Glomerular endothelial cell (primary cell): ENCODE data around the gene LNP1. TPM values are rescaled to one million over a fixed set of nuclear protein-coding genes. Genes with fewer than 3 reads are reported as not detected.

Experiments
- DNase-seq: peaks from one replicate; pipeline ENCODE4 v3.0.0-alpha.2; 2011; ENCODE audit warnings: low read depth, low spot score; ENCODE audit errors: extremely low read depth
- total RNA-seq: library from RNA; depleted of rRNA; stranded (reverse); fragments of >200 nt; gene quantifications from 2 replicates; pipeline ENCODE4 v1.2.3, GENCODE V29; 2015

Gene LNP1
- total RNA-seq, 1 donor from 2014 or later: 0.41 TPM

GRCh38 chr3:100396967-100397366 is 4.4 kb upstream of the LNP1 start:
- DNase-seq: no peak

- DNase-seq: no peak
These were observed 1.8 kb upstream of the LNP1 start for GRCh38 chr3:100399341-100400071.

DNA sequence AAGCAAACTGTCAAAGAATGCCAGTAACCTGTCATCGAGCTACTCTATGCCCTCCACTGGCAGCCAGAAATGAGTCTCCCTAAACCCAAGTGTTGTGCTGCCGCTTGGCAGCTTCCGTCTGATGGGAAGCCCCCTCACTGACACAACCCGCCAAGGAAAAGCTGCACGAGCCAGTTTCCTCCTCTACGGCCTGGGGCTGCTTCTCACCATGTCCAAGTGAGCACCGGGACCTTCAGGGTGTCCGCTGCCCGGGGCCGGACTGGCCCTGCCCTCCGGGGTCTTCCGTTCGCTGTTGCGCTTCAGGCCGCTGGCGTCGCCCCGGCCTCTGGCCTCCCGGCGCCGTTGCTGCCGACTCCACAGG is 940 bp upstream of the LNP1 start:
- DNase-seq: no peak

- no peak for DNase-seq
These were observed 319 bp downstream of the LNP1 start for GRCh38 chr3:100401674-100402041.

DNA sequence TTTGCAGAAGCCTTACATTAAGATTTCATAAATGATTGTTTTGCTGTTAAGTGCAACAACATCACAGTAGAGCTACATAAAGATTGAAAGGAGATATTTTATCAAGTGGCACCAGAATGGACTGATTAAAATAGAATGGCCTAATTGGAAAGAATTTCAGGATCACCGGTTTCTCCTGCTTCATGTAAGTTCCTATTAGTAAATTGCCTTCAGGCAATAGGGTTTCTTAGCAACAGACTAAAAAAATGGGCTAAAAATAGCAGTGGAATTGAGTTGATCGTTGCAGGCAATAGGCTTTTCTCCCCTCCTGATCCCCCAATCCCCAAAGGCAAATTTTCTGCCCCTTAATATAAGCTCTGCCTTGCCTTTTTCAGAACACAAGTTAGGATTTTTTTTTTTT is 917 bp downstream of the LNP1 start:
- DNase-seq: no peak

- DNase-seq: no peak
These were observed 1.6 kb downstream of the LNP1 start for GRCh38 chr3:100402891-100403290.

- no peak for DNase-seq
These were observed 2.3 kb downstream of the LNP1 start for GRCh38 chr3:100403362-100404249.

- DNase-seq: no peak
These were observed 2.9 kb downstream of the LNP1 start for GRCh38 chr3:100404250-100404548.

- no peak for DNase-seq
These were observed 5.8 kb downstream of the LNP1 start for GRCh38 chr3:100407164-100407563.

DNA sequence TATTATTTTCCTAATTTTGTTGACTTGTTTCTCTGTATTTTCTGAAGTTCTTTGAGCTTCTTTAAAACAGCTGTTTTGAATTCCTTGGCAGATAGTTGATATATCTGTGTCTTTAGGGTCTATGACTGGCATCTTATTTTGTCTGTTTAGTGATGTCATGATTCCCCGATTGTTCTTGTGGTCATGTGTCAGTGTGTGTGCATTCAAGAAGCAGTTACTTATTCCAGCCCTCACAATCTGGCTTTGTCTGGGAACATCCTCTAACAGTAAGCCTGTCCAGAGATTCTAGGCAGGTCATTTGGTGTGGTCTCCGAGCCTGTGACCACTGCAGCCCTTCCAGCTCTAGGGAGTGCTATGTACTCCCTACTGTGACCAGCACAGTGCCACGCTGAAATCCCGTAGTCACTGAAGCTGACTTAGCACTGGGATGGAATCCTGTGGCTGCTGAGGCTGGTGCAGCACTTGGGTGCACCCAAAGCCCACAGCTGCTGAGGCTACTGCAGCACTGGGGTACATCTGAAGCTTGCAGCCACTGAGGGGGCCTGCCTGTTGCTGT is 6.7 kb downstream of the LNP1 start:
- DNase-seq: no peak

DNA sequence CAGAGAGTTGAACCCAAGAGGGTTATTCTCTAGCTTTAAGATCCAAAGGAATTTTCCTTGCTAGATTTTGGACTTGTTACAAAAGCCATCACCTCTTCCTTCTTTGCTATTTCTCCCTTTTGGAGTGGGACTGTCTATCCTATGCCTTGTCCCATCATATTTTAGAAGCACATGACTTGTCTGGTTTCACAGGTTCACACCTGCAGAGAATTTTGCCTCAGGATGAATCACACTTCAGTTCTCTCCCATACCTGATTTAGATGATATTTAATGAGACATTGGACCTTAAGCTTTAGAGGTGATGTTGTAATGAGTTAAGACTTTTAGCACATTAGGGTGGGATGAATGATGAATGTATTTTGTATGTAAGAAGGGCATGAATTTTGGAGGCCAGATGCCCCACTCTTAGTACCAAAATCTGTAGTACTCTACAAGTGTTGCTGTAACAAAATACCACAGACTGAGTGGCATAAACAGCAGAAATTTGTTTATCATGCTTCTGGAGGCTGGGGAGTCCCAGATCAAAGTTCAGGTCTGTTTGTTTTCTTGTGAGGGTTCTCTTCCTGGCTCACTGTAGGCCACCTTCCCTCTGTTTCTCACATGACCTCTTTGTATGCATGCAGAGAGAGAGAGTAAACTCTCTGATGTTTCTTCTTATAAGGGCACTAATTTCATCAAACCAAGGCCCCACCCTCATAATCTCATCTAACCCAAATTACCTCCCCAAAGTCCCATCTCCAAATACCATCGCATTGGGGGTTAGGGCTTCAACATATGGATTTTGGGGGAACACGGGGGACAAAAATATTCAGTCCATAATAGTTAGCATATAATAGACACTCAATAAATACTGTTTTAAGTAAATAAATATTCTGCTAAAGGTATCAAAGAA is 10.0 kb downstream of the LNP1 start:
- no peak for DNase-seq

DNA sequence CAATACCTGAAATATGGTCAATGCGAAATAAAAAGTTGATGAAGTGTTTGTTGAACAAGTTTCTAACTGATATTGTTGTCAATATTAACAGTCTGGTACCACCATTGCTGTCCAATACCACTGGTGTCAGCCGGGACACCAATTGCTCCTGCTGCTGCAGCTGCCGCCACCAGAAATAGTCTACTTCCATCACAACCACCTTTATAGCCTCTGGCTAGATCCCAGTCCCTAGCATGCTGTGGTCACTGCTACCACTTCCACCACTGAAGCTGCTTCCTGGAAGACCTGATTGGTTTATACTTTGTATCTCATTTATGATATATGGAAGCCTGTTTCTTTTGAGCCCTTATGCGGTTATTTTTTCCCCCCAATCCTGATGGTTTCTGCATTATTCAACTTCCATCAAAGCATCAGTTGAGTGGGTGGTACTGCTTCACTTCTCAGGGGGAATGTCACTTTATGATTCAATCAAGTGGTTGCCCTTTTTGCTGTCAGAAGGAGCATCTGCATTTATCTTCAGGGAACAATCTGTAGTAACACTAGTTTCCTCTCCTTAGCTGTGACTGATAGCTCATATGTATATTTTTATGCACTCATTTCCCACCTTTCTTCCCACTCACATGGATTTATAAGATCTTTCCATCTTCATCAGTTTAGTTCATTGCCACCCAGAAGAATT is 11.7 kb downstream of the LNP1 start:
- no peak for DNase-seq

DNA sequence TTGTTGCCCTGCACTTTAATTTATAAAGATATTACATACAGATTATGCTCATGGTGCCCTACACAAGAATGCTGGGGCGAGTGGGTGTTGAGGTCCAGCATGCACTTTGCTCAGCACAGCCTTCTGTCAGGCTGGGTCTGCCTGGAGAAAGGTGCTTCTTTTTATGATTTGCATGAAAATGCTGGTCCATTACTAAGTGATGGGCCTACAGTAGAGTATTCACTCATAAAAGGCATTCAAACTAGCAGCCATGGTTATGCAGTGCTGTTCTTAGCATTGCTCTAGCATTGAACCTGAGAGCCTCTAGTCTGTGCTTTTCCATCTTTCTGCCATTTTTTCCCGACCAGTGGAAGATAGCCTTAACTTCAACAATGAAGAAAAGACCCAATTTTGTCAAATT is 12.3 kb downstream of the LNP1 start:
- DNase-seq: no peak

- no peak for DNase-seq
These were observed 14.8 kb downstream of the LNP1 start for GRCh38 chr3:100416176-100416575.

DNA sequence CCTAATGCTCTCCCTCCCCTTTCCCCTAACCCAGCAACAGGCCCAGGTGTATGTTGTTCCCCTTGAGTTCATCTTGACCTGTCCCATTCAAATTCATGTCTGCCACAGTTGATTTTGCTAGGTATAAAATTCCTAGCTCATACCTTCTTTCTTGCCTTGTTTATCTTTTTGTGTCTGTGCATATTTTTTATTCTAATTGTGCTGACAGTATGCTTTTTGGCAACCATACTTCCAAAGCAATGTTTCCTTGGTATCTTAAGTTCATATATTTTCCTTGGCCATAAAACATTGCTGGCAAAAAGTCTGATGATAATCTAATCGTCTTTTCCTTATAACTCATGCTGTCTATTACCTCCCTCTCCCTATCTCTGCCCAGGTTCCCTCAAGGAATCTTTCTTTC is 15.5 kb downstream of the LNP1 start:
- no peak for DNase-seq

GRCh38 chr3:100419406-100419805 is 18.1 kb downstream of the LNP1 start:
- DNase-seq: no peak

- no peak for DNase-seq
These were observed 19.5 kb downstream of the LNP1 start for GRCh38 chr3:100420885-100421284.

GRCh38 chr3:100423611-100424010 is 22.3 kb downstream of the LNP1 start:
- DNase-seq: no peak

DNA sequence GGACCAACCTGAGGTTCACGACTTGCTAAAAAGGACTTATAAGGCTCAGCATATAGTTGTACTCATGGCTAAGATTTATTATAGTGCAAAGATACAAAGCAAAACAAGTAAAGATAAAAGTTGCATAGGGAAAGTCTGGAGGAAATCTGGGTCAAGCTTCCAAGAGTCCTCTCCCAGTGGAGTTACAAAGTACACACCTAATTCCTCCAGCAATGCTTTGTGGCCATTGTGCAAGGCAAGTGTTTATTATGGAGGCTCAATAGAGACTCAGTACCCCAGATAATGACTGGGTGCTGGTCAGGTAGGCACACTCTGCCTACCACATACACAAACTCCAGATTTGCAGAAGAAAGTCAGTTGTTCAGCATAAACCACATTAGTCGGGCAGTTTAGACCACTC is 22.9 kb downstream of the LNP1 start:
- no peak for DNase-seq

DNA sequence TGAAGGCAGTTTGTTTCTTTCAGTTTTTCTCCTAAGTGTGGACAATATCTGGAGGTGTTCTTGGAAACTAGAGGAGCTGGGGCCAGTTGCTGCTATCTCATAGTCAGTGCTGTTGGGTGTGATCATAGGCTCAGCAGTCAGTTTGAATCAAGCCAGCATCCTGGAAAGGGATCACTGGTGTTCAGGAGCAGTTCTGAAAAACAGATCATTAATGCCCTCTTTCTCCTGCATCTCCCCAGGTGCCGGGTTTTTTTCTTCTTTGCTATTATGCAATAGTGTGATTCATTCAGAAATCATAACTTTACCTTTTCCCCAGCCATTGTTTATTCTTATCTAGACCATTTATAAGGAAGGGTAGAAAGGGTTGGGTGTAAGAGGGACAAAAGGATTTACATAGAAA is 24.0 kb downstream of the LNP1 start:
- no peak for DNase-seq
